Neural crest cell (in vitro differentiated cells): Measurements from ENCODE around the gene OMA1. TPM values are rescaled to one million over a fixed set of nuclear protein-coding genes. Genes with fewer than 3 reads are reported as not detected.

ENCODE experiments used
- DNase-seq: peaks from one replicate; pipeline ENCODE4 v3.0.0; 2021; ENCODE audit warnings: low read depth, mixed read lengths, low spot score
- H3K27ac Mint-ChIP-seq: one replicate; pipeline ENCODE4 v1.8.0; 2021; ENCODE audit warnings: mild to moderate bottlenecking, mixed read lengths; ENCODE audit not compliant: unreplicated experiment
- H3K27me3 Mint-ChIP-seq: 2 replicates; pipeline ENCODE4 v1.8.0; 2021; ENCODE audit warnings: low read depth, mild to moderate bottlenecking, mixed read lengths
- H3K36me3 Mint-ChIP-seq: 2 replicates; pipeline ENCODE4 v1.8.0; 2021; ENCODE audit warnings: low read depth, mild to moderate bottlenecking, mixed read lengths
- H3K4me1 Mint-ChIP-seq: 2 replicates; pipeline ENCODE4 v1.8.0; 2021; ENCODE audit warnings: mixed read lengths
- H3K4me3 Mint-ChIP-seq: one replicate; pipeline ENCODE4 v1.8.0; 2021; ENCODE audit warnings: mild to moderate bottlenecking, mixed read lengths
- H3K9me3 Mint-ChIP-seq: 2 replicates; pipeline ENCODE4 v1.8.0; 2021; ENCODE audit warnings: mixed read lengths
- total RNA-seq: library from RNA; stranded (reverse); gene quantifications from 2 replicates; pipeline ENCODE4 v1.2.1, GENCODE V29; 2021
- TF ChIP-seq, protein P1 (sequence below): fragments of 200-600 bp; sonication (generic); conservative IDR thresholded peaks from 2 replicates; pipeline ENCODE4 v1.5.0; 2021; ENCODE audit warnings: antibody characterized with exemption, mild to moderate bottlenecking

OMA1 gene
- total RNA-seq, 1 donor from 2014 or later = 8.1 TPM

DNA sequence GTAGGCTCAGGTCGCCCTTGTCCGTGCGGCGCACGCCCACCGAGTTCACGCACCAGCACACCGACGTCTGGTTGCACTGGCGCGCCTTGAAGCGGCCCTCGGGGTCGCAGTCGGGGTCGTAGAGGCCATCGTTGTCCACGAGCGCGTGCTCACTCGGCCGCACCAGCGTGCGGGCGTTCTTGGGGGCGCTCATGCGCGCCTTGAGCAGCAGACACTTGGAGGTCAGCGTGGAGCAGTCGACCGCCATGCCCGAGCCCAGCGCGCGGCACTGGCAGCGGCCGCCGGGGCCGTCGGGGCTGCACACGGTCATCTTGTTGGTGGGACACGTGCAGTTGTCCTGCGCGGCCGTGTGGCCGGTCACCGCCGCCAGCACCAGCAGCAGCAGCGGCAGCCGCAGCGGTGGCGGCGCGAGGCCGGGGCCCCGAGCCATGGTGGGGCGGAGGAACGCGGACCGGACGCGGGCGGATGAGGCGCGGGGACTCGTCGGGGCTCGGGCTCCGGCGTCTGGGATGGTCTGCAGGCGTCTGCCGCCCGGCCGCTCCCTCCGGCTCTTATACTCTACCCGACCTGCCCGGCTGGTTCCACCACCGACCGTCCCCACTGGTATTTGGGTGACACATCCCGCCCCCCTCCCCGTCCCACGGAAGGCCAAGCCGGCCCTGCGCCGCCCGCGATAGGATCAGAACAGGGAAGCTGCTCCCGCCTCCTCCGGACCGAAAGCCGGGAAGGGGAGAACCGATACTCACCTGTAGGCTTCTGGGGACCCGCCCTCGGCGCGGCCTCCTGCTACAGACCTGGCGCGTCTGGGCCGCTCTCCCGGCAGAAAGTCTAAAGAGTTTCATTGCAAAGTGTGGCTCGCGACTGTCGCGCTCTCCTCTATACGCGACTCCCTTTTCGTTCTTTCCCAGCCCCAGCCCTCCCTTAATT lies 30.5 kb upstream of the OMA1 start, which contains the start of gene TACSTD2:
TSS of gene TACSTD2 (minus strand) at position 526 of the 927 bp plus-strand sequence. CDS start at position 430, 96 bp downstream.
- Mint-ChIP-seq H3K9me3 (no peaks in the 10 kb centered on the region), H3K27ac (no peak within 1 kb of the TSS), H3K4me1 (peaks cover 26% of the 10 kb centered on the region), H3K27me3 (peaks cover 52% of the 10 kb centered on the region), H3K36me3 (no peaks in the 10 kb centered on the region), H3K4me3 (peak within 1 kb of the TSS; percentile 48)
- TF ChIP-seq, protein P1, sequence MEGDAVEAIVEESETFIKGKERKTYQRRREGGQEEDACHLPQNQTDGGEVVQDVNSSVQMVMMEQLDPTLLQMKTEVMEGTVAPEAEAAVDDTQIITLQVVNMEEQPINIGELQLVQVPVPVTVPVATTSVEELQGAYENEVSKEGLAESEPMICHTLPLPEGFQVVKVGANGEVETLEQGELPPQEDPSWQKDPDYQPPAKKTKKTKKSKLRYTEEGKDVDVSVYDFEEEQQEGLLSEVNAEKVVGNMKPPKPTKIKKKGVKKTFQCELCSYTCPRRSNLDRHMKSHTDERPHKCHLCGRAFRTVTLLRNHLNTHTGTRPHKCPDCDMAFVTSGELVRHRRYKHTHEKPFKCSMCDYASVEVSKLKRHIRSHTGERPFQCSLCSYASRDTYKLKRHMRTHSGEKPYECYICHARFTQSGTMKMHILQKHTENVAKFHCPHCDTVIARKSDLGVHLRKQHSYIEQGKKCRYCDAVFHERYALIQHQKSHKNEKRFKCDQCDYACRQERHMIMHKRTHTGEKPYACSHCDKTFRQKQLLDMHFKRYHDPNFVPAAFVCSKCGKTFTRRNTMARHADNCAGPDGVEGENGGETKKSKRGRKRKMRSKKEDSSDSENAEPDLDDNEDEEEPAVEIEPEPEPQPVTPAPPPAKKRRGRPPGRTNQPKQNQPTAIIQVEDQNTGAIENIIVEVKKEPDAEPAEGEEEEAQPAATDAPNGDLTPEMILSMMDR = no peak
- DNase-seq = peak; percentile 18

DNA sequence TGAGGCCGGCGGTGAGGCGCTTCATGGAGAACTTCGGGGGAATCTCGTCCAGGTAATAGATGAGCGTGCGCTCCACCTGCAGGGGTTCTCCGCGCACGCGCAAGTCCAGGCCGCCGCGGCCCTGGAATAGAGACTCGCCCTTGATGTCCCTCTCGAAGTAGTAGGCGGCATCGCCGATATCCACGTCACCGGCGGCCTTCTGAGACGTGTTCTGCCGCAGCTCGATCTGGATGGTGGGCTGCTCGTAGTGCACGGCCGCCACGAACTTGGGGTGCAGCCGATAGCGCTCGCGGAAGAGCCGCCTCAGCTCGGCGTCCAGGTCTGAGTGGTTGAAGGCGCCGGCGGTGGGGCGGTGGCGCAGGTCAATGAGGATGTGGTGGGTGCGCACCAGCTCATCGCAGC lies 29.8 kb upstream of the OMA1 start:
- DNase-seq = no peak
- H3K27ac Mint-ChIP-seq = no peak overlapping the region
- H3K27me3 Mint-ChIP-seq = peaks cover 52% of the 10 kb centered on the region
- TF ChIP-seq, protein P1 = no peak
- H3K36me3 Mint-ChIP-seq = no peaks in the 10 kb centered on the region
- H3K4me3 Mint-ChIP-seq = no peak overlapping the region
- H3K4me1 Mint-ChIP-seq = peaks cover 26% of the 10 kb centered on the region
- no peaks in the 10 kb centered on the region for H3K9me3 Mint-ChIP-seq

DNA sequence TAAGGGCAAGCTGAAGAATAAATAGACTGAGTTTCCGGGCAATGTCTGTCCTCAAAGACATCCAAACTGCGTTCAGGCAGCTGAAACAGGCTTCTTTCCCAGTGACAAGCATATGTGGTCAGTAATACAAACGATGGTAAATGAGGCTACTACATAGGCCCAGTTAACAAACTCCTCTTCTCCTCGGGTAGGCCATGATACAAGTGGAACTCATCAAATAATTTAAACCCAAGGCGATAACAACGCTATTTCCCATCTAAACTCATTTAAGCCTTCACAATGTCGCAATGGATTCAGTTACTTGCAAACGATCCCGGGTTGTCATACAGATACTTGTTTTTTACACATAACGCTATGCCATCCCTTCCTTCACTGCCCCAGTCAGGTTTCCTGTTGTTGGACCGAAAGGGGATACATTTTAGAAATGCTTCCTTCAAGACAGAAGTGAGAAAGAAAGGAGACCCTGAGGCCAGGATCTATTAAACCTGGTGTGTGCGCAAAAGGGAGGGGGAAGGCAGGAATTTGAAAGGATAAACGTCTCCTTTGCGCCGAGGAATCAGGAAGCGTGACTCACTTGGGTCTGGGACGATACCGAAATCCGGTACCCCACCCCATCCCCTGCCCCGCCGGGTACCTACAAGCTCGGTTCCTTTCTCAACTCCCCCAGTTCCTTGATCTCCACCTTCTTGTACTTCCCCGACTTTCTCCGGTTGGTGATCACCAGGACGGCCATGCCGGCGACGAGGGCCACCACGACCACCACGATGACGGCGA lies 29.2 kb upstream of the OMA1 start:
- Mint-ChIP-seq H3K4me3 (no peak overlapping the region), H3K4me1 (peaks cover 26% of the 10 kb centered on the region), H3K27ac (no peak overlapping the region), H3K36me3 (no peaks in the 10 kb centered on the region), H3K9me3 (no peaks in the 10 kb centered on the region), H3K27me3 (peaks cover 52% of the 10 kb centered on the region)
- TF ChIP-seq, protein P1 = no peak
- no peak for DNase-seq

DNA sequence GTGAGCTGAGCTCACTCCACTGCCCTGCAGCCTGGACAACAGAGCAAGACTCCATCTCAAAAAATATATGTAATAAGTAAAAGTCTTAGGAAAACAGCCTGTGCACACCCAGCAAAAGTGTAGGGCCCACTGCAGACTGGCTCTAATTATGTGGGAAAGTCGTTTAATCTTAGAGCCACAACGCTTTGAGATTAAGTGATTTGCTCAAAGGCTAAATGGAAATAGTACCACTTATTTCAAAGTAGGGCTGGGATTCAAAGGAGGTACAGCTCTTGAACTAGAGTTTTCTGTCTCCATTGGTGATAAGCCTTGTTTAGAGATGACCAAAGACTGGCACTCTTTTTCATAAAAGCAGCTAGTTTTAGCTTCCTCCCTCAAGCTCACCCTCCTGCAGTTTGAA lies 28.3 kb upstream of the OMA1 start:
- peaks cover 26% of the 10 kb centered on the region for H3K4me1 Mint-ChIP-seq
- H3K27ac Mint-ChIP-seq = no peak overlapping the region
- no peak overlapping the region for H3K4me3 Mint-ChIP-seq
- H3K9me3 Mint-ChIP-seq = no peaks in the 10 kb centered on the region
- H3K36me3 Mint-ChIP-seq = no peaks in the 10 kb centered on the region
- DNase-seq = no peak
- peaks cover 49% of the 10 kb centered on the region for H3K27me3 Mint-ChIP-seq
- TF ChIP-seq, protein P1 = no peak

DNA sequence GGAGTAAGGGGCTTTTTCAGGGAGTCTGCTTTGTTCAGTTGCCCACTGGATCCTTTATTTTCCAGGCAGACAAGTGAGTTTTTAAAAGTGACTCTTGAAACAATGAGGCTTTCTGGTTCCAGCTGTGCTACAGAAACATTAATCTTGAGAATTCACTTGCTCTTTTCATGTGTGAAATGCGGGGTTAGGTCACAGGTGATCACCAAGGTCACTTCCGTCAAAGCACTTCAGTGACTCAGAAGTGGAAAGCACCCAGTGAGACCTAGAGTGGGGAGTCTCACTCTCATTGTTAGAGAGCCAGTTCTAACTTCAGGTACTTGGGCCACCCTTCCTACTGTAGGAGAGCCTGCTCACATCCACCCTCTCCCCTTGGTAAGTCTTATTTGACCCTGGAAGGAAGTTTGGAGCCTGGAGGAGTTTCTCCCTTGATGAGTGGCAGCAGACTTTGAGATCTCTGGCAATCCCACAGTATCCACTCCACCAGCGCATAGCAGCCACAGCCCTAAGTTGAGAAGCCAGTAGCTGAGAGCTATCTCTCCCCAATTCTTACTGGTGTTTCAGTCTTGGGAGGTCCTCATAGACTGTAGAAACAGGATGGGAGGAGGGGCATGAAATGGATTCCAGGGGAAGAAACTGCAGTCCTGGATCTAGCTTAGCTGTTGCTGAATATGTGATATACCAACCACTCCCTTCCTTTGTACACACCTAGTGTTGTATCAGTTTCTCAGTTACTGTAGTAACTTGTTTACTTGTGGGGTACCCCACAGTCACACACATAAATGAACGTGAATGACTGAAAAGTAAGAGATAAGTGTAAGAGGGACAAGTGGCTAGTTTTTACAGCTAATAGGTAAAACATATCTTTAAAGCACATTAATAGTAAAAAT lies 27.4 kb upstream of the OMA1 start:
- peaks cover 31% of the 10 kb centered on the region for H3K4me1 Mint-ChIP-seq
- no peaks in the 10 kb centered on the region for H3K9me3 Mint-ChIP-seq
- no peak overlapping the region for H3K4me3 Mint-ChIP-seq
- H3K27me3 Mint-ChIP-seq = peaks cover 41% of the 10 kb centered on the region
- H3K27ac Mint-ChIP-seq = no peak overlapping the region
- DNase-seq = no peak
- TF ChIP-seq, protein P1 = no peak
- H3K36me3 Mint-ChIP-seq = no peaks in the 10 kb centered on the region
